GM23338 (cell line): ENCODE measurements around the gene NBPF1.
"Not testable (repeated sequence)": the region's sequence is repeated elsewhere in the genome, so short reads cannot be mapped to it uniquely, and the experiment has no call there.

ENCODE experiments used
- EZH2 ChIP-seq: fragments of 200-600 bp; sonication (generic); IDR thresholded peaks from one replicate; pipeline ENCODE4 v1.8.0; 2017; ENCODE audit warnings: antibody characterized with exemption, mild to moderate bottlenecking, low read depth; ENCODE audit not compliant: unreplicated experiment
- EZH2phosphoT487 ChIP-seq: fragments of 200-600 bp; sonication (generic); IDR thresholded peaks from one replicate; pipeline ENCODE4 v1.8.1; 2018; ENCODE audit warnings: antibody characterized with exemption; ENCODE audit not compliant: unreplicated experiment
- ZNF331 ChIP-seq: fragments of 250-450 bp; sonication (Bioruptor Pico); IDR thresholded peaks from 2 replicates; pipeline ENCODE4 v1.5.0; 2020; ENCODE audit warnings: low read depth, mild to moderate bottlenecking, moderate library complexity
- TF ChIP-seq, protein P1 (sequence below), 2 experiments: fragments of 200-600 bp in 1 of 2; sonication (generic) in 1 of 2; conservative IDR thresholded peaks; 2 replicates each; pipeline versions ENCODE4 v1.5.1 to v1.6.1; 2016 to 2017; ENCODE audit warnings: antibody characterized with exemption in 2 of 2, low read depth in 2 of 2, mild to moderate bottlenecking in 2 of 2, moderate library complexity in 1 of 2
- TF ChIP-seq, protein P2 (sequence below): IDR thresholded peaks from 2 replicates; pipeline ENCODE4 v1.6.1; 2016; ENCODE audit warnings: antibody characterized with exemption

DNA sequence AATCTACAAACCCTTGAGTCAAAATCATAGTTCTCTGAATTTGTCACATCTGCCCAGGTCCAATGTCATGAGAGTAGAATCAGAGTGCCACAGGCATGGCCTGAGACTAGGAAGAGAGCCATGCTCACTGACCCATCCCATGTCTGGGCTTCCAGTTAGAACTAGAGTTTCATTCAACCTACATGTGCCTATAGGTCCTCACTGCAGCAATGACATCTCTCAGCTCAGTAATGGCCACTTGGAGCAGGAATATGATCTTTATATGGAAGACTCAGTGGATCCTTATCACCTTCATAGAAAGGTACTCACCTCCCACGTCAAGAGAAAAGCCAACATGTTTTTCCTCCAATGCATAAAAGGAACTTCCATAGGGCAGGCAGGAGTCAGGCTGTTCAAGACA lies 48.0 kb downstream of the NBPF1 start:
- TF ChIP-seq, protein P1, sequence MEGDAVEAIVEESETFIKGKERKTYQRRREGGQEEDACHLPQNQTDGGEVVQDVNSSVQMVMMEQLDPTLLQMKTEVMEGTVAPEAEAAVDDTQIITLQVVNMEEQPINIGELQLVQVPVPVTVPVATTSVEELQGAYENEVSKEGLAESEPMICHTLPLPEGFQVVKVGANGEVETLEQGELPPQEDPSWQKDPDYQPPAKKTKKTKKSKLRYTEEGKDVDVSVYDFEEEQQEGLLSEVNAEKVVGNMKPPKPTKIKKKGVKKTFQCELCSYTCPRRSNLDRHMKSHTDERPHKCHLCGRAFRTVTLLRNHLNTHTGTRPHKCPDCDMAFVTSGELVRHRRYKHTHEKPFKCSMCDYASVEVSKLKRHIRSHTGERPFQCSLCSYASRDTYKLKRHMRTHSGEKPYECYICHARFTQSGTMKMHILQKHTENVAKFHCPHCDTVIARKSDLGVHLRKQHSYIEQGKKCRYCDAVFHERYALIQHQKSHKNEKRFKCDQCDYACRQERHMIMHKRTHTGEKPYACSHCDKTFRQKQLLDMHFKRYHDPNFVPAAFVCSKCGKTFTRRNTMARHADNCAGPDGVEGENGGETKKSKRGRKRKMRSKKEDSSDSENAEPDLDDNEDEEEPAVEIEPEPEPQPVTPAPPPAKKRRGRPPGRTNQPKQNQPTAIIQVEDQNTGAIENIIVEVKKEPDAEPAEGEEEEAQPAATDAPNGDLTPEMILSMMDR (conservative IDR thresholded peaks at IDR 0.05; ENCODE audit: low read depth in 2 of 2) = not testable (repeated sequence)
- TF ChIP-seq EZH2; EZH2phosphoT487; ZNF331 (CRISPR knock-in tag): not testable (repeated sequence)
- TF ChIP-seq, protein P2, sequence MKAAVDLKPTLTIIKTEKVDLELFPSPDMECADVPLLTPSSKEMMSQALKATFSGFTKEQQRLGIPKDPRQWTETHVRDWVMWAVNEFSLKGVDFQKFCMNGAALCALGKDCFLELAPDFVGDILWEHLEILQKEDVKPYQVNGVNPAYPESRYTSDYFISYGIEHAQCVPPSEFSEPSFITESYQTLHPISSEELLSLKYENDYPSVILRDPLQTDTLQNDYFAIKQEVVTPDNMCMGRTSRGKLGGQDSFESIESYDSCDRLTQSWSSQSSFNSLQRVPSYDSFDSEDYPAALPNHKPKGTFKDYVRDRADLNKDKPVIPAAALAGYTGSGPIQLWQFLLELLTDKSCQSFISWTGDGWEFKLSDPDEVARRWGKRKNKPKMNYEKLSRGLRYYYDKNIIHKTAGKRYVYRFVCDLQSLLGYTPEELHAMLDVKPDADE = not testable (repeated sequence)
